PC-3 (cell line): ENCODE measurements around the gene ELF3. TPM values are rescaled to one million over a fixed set of nuclear protein-coding genes. Genes with fewer than 3 reads are reported as not detected.

Experiments
- ATAC-seq: fragments of 200-7000 bp; cut with Tn5 transposase; 2 replicates; pipeline ENCODE4 v1.9.1; 2020; ENCODE audit warnings: mild to moderate bottlenecking, moderate library complexity
- BruUV-seq: library from RNA; stranded (reverse); fragments of 400-500 nt; replicated peaks from 2 replicates; lab custom pipeline; 2021; lab: Mats Ljungman, UMichigan
- CTCF ChIA-PET: fragments of 300-600 bp; sonication (Branson Sonifier 250); formaldehyde crosslinking; loops from one replicate; lab custom pipeline; 2022; ENCODE audit warnings: antibody characterized with exemption; lab: Charles Lee
- POLR2A ChIA-PET: fragments of 300-600 bp; sonication (Branson Sonifier 250); formaldehyde crosslinking; loops from one replicate; lab custom pipeline; 2022; ENCODE audit warnings: antibody characterized with exemption; ENCODE audit not compliant: unreplicated experiment; lab: Charles Lee
- DNase-seq: peaks from one replicate; pipeline ENCODE4 v3.0.0-alpha.2; 2015
- H2AFZ ChIP-seq: fragments of 300-600 bp; sonication (generic); 2 replicates; pipeline ENCODE4 v1.6.0; 2016; ENCODE audit warnings: antibody characterized with exemption, low read length
- H3F3A ChIP-seq: fragments of 300-600 bp; sonication (generic); one replicate; pipeline ENCODE4 v1.6.0; 2017; ENCODE audit warnings: antibody characterized with exemption, low read length, control low read depth, mild to moderate bottlenecking; ENCODE audit not compliant: unreplicated experiment
- H3K27ac ChIP-seq: fragments of 300-600 bp; sonication (generic); 2 replicates; pipeline ENCODE4 v1.5.1; 2016; ENCODE audit warnings: mild to moderate bottlenecking, low read length
- H3K27me3 ChIP-seq: fragments of 300-600 bp; sonication (generic); 2 replicates; pipeline ENCODE4 v1.6.1; 2016; ENCODE audit warnings: low read length, mixed read lengths
- H3K36me3 ChIP-seq: fragments of 300-600 bp; sonication (generic); 2 replicates; pipeline ENCODE4 v1.6.1; 2016; ENCODE audit warnings: low read depth, mixed run types, low read length, mixed read lengths
- H3K4me1 ChIP-seq: fragments of 300-600 bp; sonication (generic); 2 replicates; pipeline ENCODE4 v1.5.1; 2016; ENCODE audit warnings: low read length; ENCODE audit not compliant: insufficient read depth
- H3K4me2 ChIP-seq: fragments of 300-600 bp; sonication (generic); 2 replicates; pipeline ENCODE4 v1.6.0; 2016; ENCODE audit warnings: low read length
- H3K4me3 ChIP-seq: fragments of 300-600 bp; sonication (generic); 2 replicates; pipeline ENCODE4 v1.5.1; 2016; ENCODE audit warnings: mild to moderate bottlenecking, low read length, mixed read lengths
- H3K79me2 ChIP-seq: fragments of 300-600 bp; sonication (generic); 2 replicates; pipeline ENCODE4 v1.6.1; 2017; ENCODE audit warnings: low read length, mixed read lengths
- H3K9ac ChIP-seq: fragments of 300-600 bp; sonication (generic); 2 replicates; pipeline ENCODE4 v1.6.0; 2016; ENCODE audit warnings: mild to moderate bottlenecking, low read length
- H3K9me2 ChIP-seq: fragments of 300-600 bp; sonication (generic); replicated peaks from 2 replicates; pipeline ENCODE4 v1.6.1; 2016; ENCODE audit warnings: mixed run types, low read length, mixed read lengths
- H3K9me3 ChIP-seq: fragments of 300-600 bp; sonication (generic); 2 replicates; pipeline ENCODE4 v1.6.1; 2016; ENCODE audit warnings: low read length, mixed read lengths
- H4K20me1 ChIP-seq: fragments of 300-600 bp; sonication (generic); 2 replicates; pipeline ENCODE4 v1.6.1; 2016; ENCODE audit warnings: low read length, mixed read lengths
- EZH2 ChIP-seq: fragments of 300-600 bp; sonication (generic); IDR thresholded peaks from one replicate; pipeline ENCODE4 v1.6.1; 2017; ENCODE audit warnings: antibody characterized with exemption, mild to moderate bottlenecking, low read length; ENCODE audit not compliant: unreplicated experiment
- EZH2phosphoT487 ChIP-seq: fragments of 300-600 bp; sonication (generic); IDR thresholded peaks from 2 replicates; pipeline ENCODE4 v1.6.1; 2018; ENCODE audit warnings: mild to moderate bottlenecking, antibody characterized with exemption, low read length, borderline replicate concordance
- intact Hi-C: fragments of 100-400 bp; cut with micrococcal nuclease; formaldehyde crosslinking; loops from 2 replicates; pipeline ENCODE4 v1.9.0; 2023
- total RNA-seq: library from RNA; depleted of rRNA; stranded (reverse); fragments of >200 nt; gene quantifications from 2 replicates; pipeline ENCODE4 v1.2.3, GENCODE V29; 2014
- TF ChIP-seq, protein P1 (sequence below): fragments of 300-600 bp; sonication (generic); conservative IDR thresholded peaks from 2 replicates; pipeline ENCODE4 v1.5.1; 2017; ENCODE audit warnings: antibody characterized with exemption, low read depth, mild to moderate bottlenecking, low read length

ELF3 gene
- total RNA-seq, 1 experiment from 2014 or later, result 399 TPM

DNA sequence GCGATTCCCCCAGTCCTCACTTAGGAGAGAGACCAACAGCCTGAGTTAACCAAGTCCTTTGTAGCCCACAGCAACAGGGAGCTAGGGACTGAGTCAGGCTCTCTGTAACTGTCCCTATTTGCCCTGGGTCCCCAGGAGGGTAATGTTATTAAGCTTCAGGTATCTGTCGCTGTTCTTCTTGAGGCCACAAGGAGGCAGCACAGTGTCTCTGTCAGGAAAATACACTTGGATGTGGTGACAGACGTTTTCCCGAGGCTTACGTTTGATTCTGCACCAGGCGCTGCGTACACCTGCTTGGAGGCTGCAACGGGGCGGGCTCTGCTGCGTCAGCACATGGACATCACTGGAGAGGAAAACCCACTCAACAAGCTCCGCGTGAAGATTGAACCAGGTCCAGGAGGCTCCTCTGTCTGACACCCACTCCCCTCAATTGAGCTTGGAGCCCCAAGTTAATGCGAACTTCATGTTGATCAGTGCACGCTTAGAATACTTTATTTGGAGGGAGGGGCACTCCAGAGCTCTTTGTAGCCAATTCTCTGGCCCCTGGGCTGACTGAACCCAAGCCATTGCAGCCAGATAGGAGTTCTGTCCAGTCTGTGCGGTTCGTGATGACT lies 10.7 kb upstream of the ELF3 start:
- TF ChIP-seq, protein P1, sequence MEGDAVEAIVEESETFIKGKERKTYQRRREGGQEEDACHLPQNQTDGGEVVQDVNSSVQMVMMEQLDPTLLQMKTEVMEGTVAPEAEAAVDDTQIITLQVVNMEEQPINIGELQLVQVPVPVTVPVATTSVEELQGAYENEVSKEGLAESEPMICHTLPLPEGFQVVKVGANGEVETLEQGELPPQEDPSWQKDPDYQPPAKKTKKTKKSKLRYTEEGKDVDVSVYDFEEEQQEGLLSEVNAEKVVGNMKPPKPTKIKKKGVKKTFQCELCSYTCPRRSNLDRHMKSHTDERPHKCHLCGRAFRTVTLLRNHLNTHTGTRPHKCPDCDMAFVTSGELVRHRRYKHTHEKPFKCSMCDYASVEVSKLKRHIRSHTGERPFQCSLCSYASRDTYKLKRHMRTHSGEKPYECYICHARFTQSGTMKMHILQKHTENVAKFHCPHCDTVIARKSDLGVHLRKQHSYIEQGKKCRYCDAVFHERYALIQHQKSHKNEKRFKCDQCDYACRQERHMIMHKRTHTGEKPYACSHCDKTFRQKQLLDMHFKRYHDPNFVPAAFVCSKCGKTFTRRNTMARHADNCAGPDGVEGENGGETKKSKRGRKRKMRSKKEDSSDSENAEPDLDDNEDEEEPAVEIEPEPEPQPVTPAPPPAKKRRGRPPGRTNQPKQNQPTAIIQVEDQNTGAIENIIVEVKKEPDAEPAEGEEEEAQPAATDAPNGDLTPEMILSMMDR, result peak; percentile 72
- TF ChIP-seq EZH2phosphoT487 (no peak), EZH2 (no peak)
- Histone ChIP-seq H2AFZ (no peak overlapping the region), H4K20me1 (no peaks in the 10 kb centered on the region), H3K4me3 (no peak overlapping the region), H3K27me3 (no peaks in the 10 kb centered on the region), H3K27ac (no peak overlapping the region), H3K9ac (no peak overlapping the region), H3K79me2 (no peaks in the 10 kb centered on the region), H3K4me1 (no peaks in the 10 kb centered on the region), H3K9me3 (no peaks in the 10 kb centered on the region), H3F3A (no peaks in the 10 kb centered on the region), H3K9me2 (no peaks in the 10 kb centered on the region), H3K4me2 (no peak overlapping the region), H3K36me3 (peaks cover 19% of the 10 kb centered on the region; the same call in 1 of the 2 replicates)
- ChIA-PET CTCF (interaction anchor here (0.7 kb wide), 1 partner anchor 120 kb away, joined by 4 read pairs; no protein-coding TSS in a partner anchor), POLR2A (interaction anchor here (0.7 kb wide), 1 partner anchor 284 kb away, joined by 8 read pairs; no protein-coding TSS in a partner anchor)
- peak; percentile 65 for DNase-seq
- intact Hi-C loops, result loop anchor here (2.0 kb wide), 1 partner anchor 119 kb away; no protein-coding TSS in a partner anchor
- no TSS peak for BruUV-seq
- ATAC-seq, result peak; percentile 76

DNA sequence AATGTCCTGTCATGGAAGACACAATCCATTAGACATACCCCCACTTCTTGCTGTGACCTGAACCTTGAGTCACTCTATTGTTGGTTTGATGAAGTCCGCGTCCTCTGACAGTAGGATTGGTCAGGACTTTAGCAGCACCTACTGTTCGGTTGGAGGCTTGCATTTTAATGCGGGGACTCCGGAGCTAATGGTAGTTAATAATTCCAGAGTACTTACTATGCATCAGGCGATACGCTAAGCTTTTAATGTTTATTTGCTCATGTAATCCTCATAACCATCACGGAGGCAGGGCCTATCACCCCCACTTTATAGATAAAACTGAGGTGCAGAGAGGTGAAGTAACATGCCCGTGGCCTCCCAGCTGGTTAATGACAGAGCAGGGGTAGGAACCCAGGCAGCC lies 7.9 kb upstream of the ELF3 start:
- peaks cover 18% of the 10 kb centered on the region for H3K4me1 ChIP-seq
- no peaks in the 10 kb centered on the region for H4K20me1 ChIP-seq
- H2AFZ ChIP-seq, result no peak overlapping the region
- no peaks in the 10 kb centered on the region for H3K79me2 ChIP-seq
- intact Hi-C loops, result no loop called here
- H3K9me2 ChIP-seq, result no peaks in the 10 kb centered on the region
- H3K36me3 ChIP-seq, result peaks cover 13% of the 10 kb centered on the region; the same call in 1 of the 2 replicates
- H3K27me3 ChIP-seq, result no peaks in the 10 kb centered on the region
- no peak for ATAC-seq
- H3K4me2 ChIP-seq, result no peak overlapping the region
- no peak for DNase-seq
- ChIA-PET POLR2A (no interaction called here), CTCF (no interaction called here)
- no TSS peak for BruUV-seq
- no peaks in the 10 kb centered on the region for H3F3A ChIP-seq
- no peak overlapping the region for H3K4me3 ChIP-seq
- TF ChIP-seq EZH2phosphoT487 (no peak), EZH2 (no peak)
- TF ChIP-seq, protein P1, result no peak
- H3K27ac ChIP-seq, result no peak overlapping the region
- H3K9me3 ChIP-seq, result no peaks in the 10 kb centered on the region
- H3K9ac ChIP-seq, result no peak overlapping the region

DNA sequence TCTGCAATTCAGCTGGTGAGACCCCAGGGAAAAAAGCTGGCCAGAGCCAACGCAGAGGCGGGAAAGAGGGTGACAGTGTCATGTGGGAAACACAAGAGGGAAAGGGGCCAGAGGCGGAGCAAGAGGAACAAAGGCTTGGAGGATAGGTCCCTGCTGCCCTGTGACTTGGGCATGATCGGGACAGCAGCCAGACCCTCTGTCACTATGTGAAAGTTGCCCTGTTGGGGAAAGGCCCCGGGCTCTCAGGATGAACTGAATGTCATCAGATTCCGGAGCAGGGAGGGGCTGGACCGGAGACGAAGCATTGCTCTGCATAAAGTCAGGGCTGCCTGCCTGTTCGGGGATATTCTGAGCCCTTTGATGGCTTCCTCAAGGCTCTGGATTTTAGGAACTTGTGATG lies 5.7 kb upstream of the ELF3 start:
- no peak for TF ChIP-seq EZH2phosphoT487
- TF ChIP-seq, protein P1, result no peak
- peaks cover 13% of the 10 kb centered on the region; the same call in 1 of the 2 replicates for H3K36me3 ChIP-seq
- H2AFZ ChIP-seq, result no peak overlapping the region
- ATAC-seq (no peak), DNase-seq (no peak)
- no TSS peak for BruUV-seq
- no peaks in the 10 kb centered on the region for H3K27me3 ChIP-seq
- intact Hi-C loops, result no loop called here
- H4K20me1 ChIP-seq, result no peaks in the 10 kb centered on the region
- H3K4me2 ChIP-seq, result no peak overlapping the region
- no peak overlapping the region for H3K9ac ChIP-seq
- no peaks in the 10 kb centered on the region for H3K9me3 ChIP-seq
- CTCF ChIA-PET, result no interaction called here
- no peaks in the 10 kb centered on the region for H3F3A ChIP-seq
- no peak overlapping the region for H3K27ac ChIP-seq
- no peaks in the 10 kb centered on the region for H3K9me2 ChIP-seq
- H3K4me1 ChIP-seq, result peaks cover 37% of the 10 kb centered on the region
- POLR2A ChIA-PET, result no interaction called here
- H3K79me2 ChIP-seq, result 0 out of 2 replicates have a peak, but pooled peaks cover 4% of the 10 kb centered on the region
- no peak overlapping the region for H3K4me3 ChIP-seq
